Effector memory CD8-positive, alpha-beta T cell (primary cell): ENCODE results near the gene CATSPERD.

Source experiments
- ATAC-seq: fragments of 150-1000 bp; cut with Tn5 transposase; replicated peaks from 2 replicates; pipeline ENCODE4 v1.10.0; 2021; ENCODE audit warnings: mild to moderate bottlenecking, moderate library complexity
- DNase-seq, 3 experiments: peaks; one replicate each; pipeline ENCODE4 v3.0.0; 2021
- H3K27ac Mint-ChIP-seq, 2 donors: one replicate each; pipeline ENCODE4 v1.8.0; 2022; ENCODE audit warnings: mild to moderate bottlenecking in 2 of 2, mixed read lengths in 2 of 2, moderate library complexity in 2 of 2
- H3K27me3 Mint-ChIP-seq, 2 donors: one replicate each; pipeline ENCODE4 v1.8.0; 2022; ENCODE audit warnings: mixed read lengths in 2 of 2
- H3K36me3 Mint-ChIP-seq: one replicate; pipeline ENCODE4 v1.8.0; 2022; ENCODE audit warnings: mild to moderate bottlenecking, moderate library complexity, mixed read lengths; ENCODE audit not compliant: insufficient read depth
- H3K4me1 Mint-ChIP-seq, 2 donors: one replicate each; pipeline ENCODE4 v1.8.0; 2022; ENCODE audit warnings: low read depth in 2 of 2, mixed read lengths in 2 of 2
- H3K4me3 Mint-ChIP-seq, 2 donors: one replicate each; pipeline ENCODE4 v1.8.0; 2022; ENCODE audit warnings: mild to moderate bottlenecking in 2 of 2, mixed read lengths in 2 of 2, moderate library complexity in 2 of 2
- H3K9me3 Mint-ChIP-seq, 2 donors: one replicate each; pipeline ENCODE4 v1.8.0; 2022; ENCODE audit warnings: mixed read lengths in 2 of 2

Gene CATSPERD

GRCh38 chr19:5808120-5808816 is 87.8 kb downstream of the CATSPERD start:
- H3K4me1 Mint-ChIP-seq, result peaks cover 11 to 12% of the 10 kb centered on the region in 2 donors
- ATAC-seq (no peak), DNase-seq (no peak)
- H3K9me3 Mint-ChIP-seq, result no peaks in the 10 kb centered on the region
- H3K36me3 Mint-ChIP-seq, result peaks cover 4% of the 10 kb centered on the region
- H3K27ac Mint-ChIP-seq, result no peak overlapping the region
- H3K27me3 Mint-ChIP-seq, result peaks cover 0 to 12% of the 10 kb centered on the region in 2 donors
- no peak overlapping the region for H3K4me3 Mint-ChIP-seq

GRCh38 chr19:5809053-5809452 is 88.6 kb downstream of the CATSPERD start:
- H3K4me1 Mint-ChIP-seq, result peaks cover 6% of the 10 kb centered on the region in 2 donors
- peak overlapping the region in 1 of 2 donors; percentile 55 for H3K27ac Mint-ChIP-seq
- peaks cover 0 to 5% of the 10 kb centered on the region in 2 donors for H3K27me3 Mint-ChIP-seq
- H3K4me3 Mint-ChIP-seq, result no peak overlapping the region
- peaks cover 4% of the 10 kb centered on the region for H3K36me3 Mint-ChIP-seq
- no peaks in the 10 kb centered on the region for H3K9me3 Mint-ChIP-seq
- ATAC-seq (no peak), DNase-seq (no peak)

GRCh38 chr19:5809469-5809868 is 89.0 kb downstream of the CATSPERD start:
- peaks cover 0 to under 1% of the 10 kb centered on the region in 2 donors for H3K27me3 Mint-ChIP-seq
- peak overlapping the region in 1 of 2 donors; percentile 55 for H3K27ac Mint-ChIP-seq
- H3K4me3 Mint-ChIP-seq, result no peak overlapping the region
- H3K4me1 Mint-ChIP-seq, result peaks cover 1 to 2% of the 10 kb centered on the region in 2 donors
- peaks cover 4% of the 10 kb centered on the region for H3K36me3 Mint-ChIP-seq
- H3K9me3 Mint-ChIP-seq, result no peaks in the 10 kb centered on the region
- DNase-seq, result no peak
- no peak for ATAC-seq

- no peaks in the 10 kb centered on the region for H3K27me3 Mint-ChIP-seq
Observed at GRCh38 chr19:5811117-5811516, 90.7 kb downstream of the CATSPERD start.

GRCh38 chr19:5814123-5814851 is 93.8 kb downstream of the CATSPERD start:
- no peak for ATAC-seq
- no peaks in the 10 kb centered on the region for H3K4me1 Mint-ChIP-seq
- no peaks in the 10 kb centered on the region for H3K36me3 Mint-ChIP-seq
- peaks cover 14 to 17% of the 10 kb centered on the region in 2 donors for H3K27me3 Mint-ChIP-seq
- no peak for DNase-seq
- no peak overlapping the region for H3K27ac Mint-ChIP-seq
- no peak overlapping the region for H3K4me3 Mint-ChIP-seq
- no peaks in the 10 kb centered on the region for H3K9me3 Mint-ChIP-seq

More at GRCh38 chr19:5811117-5811516, 90.7 kb downstream of the CATSPERD start:
- no peaks in the 10 kb centered on the region for H3K4me1 Mint-ChIP-seq
- no peak for ATAC-seq
- no peak overlapping the region for H3K4me3 Mint-ChIP-seq
- H3K9me3 Mint-ChIP-seq, result no peaks in the 10 kb centered on the region
- no peak overlapping the region for H3K27ac Mint-ChIP-seq
- DNase-seq, result no peak
- no peaks in the 10 kb centered on the region for H3K36me3 Mint-ChIP-seq

- Mint-ChIP-seq H3K4me1 (no peaks in the 10 kb centered on the region), H3K4me3 (no peak overlapping the region), H3K9me3 (no peaks in the 10 kb centered on the region), H3K27me3 (peaks cover 14 to 17% of the 10 kb centered on the region in 2 donors), H3K27ac (no peak overlapping the region), H3K36me3 (no peaks in the 10 kb centered on the region)
- ATAC-seq (no peak), DNase-seq (no peak)
Observed at GRCh38 chr19:5814852-5815246, 94.4 kb downstream of the CATSPERD start.

GRCh38 chr19:5817218-5817617 is 96.8 kb downstream of the CATSPERD start:
- ATAC-seq (no peak), DNase-seq (no peak)
- peaks cover 0 to 2% of the 10 kb centered on the region in 2 donors for H3K9me3 Mint-ChIP-seq
- H3K4me1 Mint-ChIP-seq, result no peaks in the 10 kb centered on the region
- H3K4me3 Mint-ChIP-seq, result no peak overlapping the region
- H3K27me3 Mint-ChIP-seq, result peaks cover 14 to 22% of the 10 kb centered on the region in 2 donors
- H3K27ac Mint-ChIP-seq, result peak overlapping the region in 1 of 2 donors; percentile 39
- H3K36me3 Mint-ChIP-seq, result peaks cover 3% of the 10 kb centered on the region

- ATAC-seq (no peak), DNase-seq (no peak)
- H3K4me3 Mint-ChIP-seq, result no peak overlapping the region
- H3K36me3 Mint-ChIP-seq, result peaks cover 4% of the 10 kb centered on the region
- peaks cover 14 to 22% of the 10 kb centered on the region in 2 donors for H3K27me3 Mint-ChIP-seq
- peaks cover 0 to 2% of the 10 kb centered on the region in 2 donors for H3K9me3 Mint-ChIP-seq
- no peak overlapping the region for H3K27ac Mint-ChIP-seq
- no peaks in the 10 kb centered on the region for H3K4me1 Mint-ChIP-seq
Observed at GRCh38 chr19:5818594-5818993, 98.2 kb downstream of the CATSPERD start.

GRCh38 chr19:5820785-5821184 is 100.3 kb downstream of the CATSPERD start:
- Mint-ChIP-seq H3K27ac (no peak overlapping the region), H3K4me3 (no peak overlapping the region), H3K27me3 (peaks cover 14 to 22% of the 10 kb centered on the region in 2 donors), H3K4me1 (no peaks in the 10 kb centered on the region), H3K9me3 (peaks cover 0 to 2% of the 10 kb centered on the region in 2 donors), H3K36me3 (peaks cover 6% of the 10 kb centered on the region)
- DNase-seq (no peak), ATAC-seq (no peak)

GRCh38 chr19:5821521-5822180 is 101.2 kb downstream of the CATSPERD start:
- ATAC-seq (no peak), DNase-seq (no peak)
- Mint-ChIP-seq H3K9me3 (peaks cover 0 to 2% of the 10 kb centered on the region in 2 donors), H3K27me3 (peaks cover 9 to 17% of the 10 kb centered on the region in 2 donors), H3K4me1 (peaks cover 0 to 1% of the 10 kb centered on the region in 2 donors), H3K36me3 (peaks cover 6% of the 10 kb centered on the region), H3K27ac (no peak overlapping the region), H3K4me3 (no peak overlapping the region)

GRCh38 chr19:5822181-5822844 is 101.9 kb downstream of the CATSPERD start:
- DNase-seq (no peak), ATAC-seq (no peak)
- peaks cover 13% of the 10 kb centered on the region for H3K36me3 Mint-ChIP-seq
- no peak overlapping the region for H3K27ac Mint-ChIP-seq
- H3K27me3 Mint-ChIP-seq, result peaks cover 3 to 12% of the 10 kb centered on the region in 2 donors
- peaks cover 0 to 2% of the 10 kb centered on the region in 2 donors for H3K9me3 Mint-ChIP-seq
- H3K4me3 Mint-ChIP-seq, result no peak overlapping the region
- peaks cover 4 to 6% of the 10 kb centered on the region in 2 donors for H3K4me1 Mint-ChIP-seq

GRCh38 chr19:5823579-5824281 is 103.3 kb downstream of the CATSPERD start:
- H3K9me3 Mint-ChIP-seq, result peaks cover 0 to 2% of the 10 kb centered on the region in 2 donors
- peaks cover 22% of the 10 kb centered on the region for H3K36me3 Mint-ChIP-seq
- no peak for DNase-seq
- H3K27ac Mint-ChIP-seq, result no peak overlapping the region
- peaks cover 0 to 5% of the 10 kb centered on the region in 2 donors for H3K27me3 Mint-ChIP-seq
- H3K4me1 Mint-ChIP-seq, result peaks cover 8 to 10% of the 10 kb centered on the region in 2 donors
- no peak for ATAC-seq
- H3K4me3 Mint-ChIP-seq, result no peak overlapping the region
